Vagina (tissue), 2 donors: Measurements from ENCODE around the gene SMIM1.

Experiments
- POLR2A ChIP-seq, 2 donors: fragments of 450-650 bp; IDR thresholded peaks; one replicate each; pipeline ENCODE4 v1.6.1; 2017; ENCODE audit warnings: antibody characterized with exemption in 2 of 2, mild to moderate bottlenecking in 2 of 2, moderate library complexity in 2 of 2
- POLR2AphosphoS5 ChIP-seq, 2 donors: sonication (generic); formaldehyde crosslinking; IDR thresholded peaks; one replicate each; pipeline ENCODE4 v1.9.0; 2017; ENCODE audit warnings: antibody characterized with exemption in 2 of 2, mild to moderate bottlenecking in 2 of 2, low read depth in 1 of 2; ENCODE audit not compliant: insufficient read depth in 1 of 2
- TF ChIP-seq, protein P1 (sequence below), 3 experiments: fragments of 450-650 bp in 2 of 3; fragments of 200-600 bp in 1 of 3; sonication (generic) in 1 of 3; IDR thresholded peaks; one replicate each; pipeline ENCODE4 v1.5.1; 2017 to 2019; ENCODE audit warnings: antibody characterized with exemption in 3 of 3, mild to moderate bottlenecking in 2 of 3, moderate library complexity in 2 of 3

DNA sequence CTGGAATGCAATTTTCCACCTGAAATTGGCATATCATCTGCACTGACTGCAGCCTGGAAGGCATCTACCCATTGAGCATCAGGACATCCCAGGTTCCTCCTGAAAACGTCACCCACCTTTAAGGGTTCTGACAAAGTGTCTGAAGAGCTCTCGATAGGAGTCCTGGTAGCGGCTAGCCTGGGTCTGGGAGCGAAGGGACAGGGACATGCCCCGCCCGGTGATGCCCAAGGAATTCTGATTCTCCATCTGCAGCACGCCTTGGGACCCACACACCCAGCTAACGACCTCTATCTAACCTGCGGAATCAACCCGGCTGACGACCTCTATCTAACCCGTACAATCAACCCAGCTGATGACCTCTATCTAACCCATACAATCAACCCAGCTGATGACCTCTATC is 33.6 kb upstream of the SMIM1 start:
- TF ChIP-seq, protein P1, sequence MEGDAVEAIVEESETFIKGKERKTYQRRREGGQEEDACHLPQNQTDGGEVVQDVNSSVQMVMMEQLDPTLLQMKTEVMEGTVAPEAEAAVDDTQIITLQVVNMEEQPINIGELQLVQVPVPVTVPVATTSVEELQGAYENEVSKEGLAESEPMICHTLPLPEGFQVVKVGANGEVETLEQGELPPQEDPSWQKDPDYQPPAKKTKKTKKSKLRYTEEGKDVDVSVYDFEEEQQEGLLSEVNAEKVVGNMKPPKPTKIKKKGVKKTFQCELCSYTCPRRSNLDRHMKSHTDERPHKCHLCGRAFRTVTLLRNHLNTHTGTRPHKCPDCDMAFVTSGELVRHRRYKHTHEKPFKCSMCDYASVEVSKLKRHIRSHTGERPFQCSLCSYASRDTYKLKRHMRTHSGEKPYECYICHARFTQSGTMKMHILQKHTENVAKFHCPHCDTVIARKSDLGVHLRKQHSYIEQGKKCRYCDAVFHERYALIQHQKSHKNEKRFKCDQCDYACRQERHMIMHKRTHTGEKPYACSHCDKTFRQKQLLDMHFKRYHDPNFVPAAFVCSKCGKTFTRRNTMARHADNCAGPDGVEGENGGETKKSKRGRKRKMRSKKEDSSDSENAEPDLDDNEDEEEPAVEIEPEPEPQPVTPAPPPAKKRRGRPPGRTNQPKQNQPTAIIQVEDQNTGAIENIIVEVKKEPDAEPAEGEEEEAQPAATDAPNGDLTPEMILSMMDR (IDR thresholded peaks at IDR 0.05) = no peak
- TF ChIP-seq POLR2A (IDR thresholded peaks at IDR 0.05) = no peak
- no peak for TF ChIP-seq POLR2AphosphoS5 (IDR thresholded peaks at IDR 0.05; ENCODE audit: insufficient read depth in 1 of 2, low read depth in 1 of 2)
